ENCODE data around the gene FAM72D. TPM values are rescaled to one million over a fixed set of nuclear protein-coding genes. Genes with fewer than 3 reads are reported as not detected.
A peak's percentile ranks its signal among the peaks of the same experiment; 100 is the strongest.
"Not testable (repeated sequence)": the region's sequence is repeated elsewhere in the genome, so short reads cannot be mapped to it uniquely, and the experiment has no call there.

The FAM72D gene
- total RNA-seq, 1 experiment from 2014 or later: 8.3 TPM

DNA sequence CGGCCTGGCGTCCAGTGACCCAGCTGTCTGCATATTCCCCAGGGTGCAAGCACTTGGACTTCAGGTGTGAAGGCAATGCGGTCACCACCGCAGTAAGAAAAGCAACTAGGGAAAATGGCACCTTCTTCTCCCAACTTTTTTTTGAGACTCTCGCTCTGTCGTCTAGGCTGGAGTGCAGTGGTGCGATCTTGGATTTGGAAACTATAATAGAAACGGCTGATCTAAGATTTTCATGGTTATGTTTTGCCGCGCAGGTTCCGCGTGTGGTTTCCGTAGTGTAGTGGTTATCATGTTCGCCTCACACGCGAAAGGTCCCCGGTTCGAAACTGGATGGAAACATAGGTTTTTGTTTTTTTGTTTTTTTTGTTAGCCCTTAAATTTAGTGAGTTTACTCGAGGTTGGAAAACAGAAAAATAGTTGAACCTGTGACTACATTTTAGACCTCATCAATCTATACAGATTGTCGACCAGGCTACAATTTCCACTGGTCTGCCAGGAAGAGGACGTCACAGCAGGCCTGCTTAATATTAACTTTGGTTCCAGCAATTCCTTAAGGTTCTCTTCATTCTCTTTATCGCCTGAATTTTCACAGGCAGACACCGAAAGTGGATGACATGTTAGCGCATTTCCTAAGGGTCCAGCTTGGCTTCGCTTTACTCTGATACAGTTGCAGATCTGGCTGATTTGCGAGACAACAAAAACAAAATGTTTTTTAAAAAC is 61.3 kb downstream of the FAM72D start:
- peak; percentile 30 to 51 for DNase-seq
- intact Hi-C loops (cut with micrococcal nuclease; ENCODE audit: unreplicated experiment); H3F3A ChIP-seq (ENCODE audit: insufficient read depth, low read depth); CTCF ChIA-PET; H3K4me1 ChIP-seq (replicated peaks; ENCODE audit: insufficient read depth); H4K20me1 ChIP-seq (ENCODE audit: insufficient read depth); H3K27ac ChIP-seq; H3K9me2 ChIP-seq (ENCODE audit: insufficient read depth); POLR2A ChIA-PET (ENCODE audit: unreplicated experiment); H3K9me3 ChIP-seq (ENCODE audit: insufficient read depth, low read depth); BruUV-seq (replicated peaks); H3K79me2 ChIP-seq (ENCODE audit: low read depth); H3K27me3 ChIP-seq (ENCODE audit: insufficient read depth, low read depth); H3K36me3 ChIP-seq (ENCODE audit: low read depth); H2AFZ ChIP-seq: not testable (repeated sequence)
- Histone ChIP-seq H3K4me2 (peak overlapping the region; percentile 71), H3K4me3 (peak overlapping the region; percentile 40; the same call in 1 of the 2 replicates)

DNA sequence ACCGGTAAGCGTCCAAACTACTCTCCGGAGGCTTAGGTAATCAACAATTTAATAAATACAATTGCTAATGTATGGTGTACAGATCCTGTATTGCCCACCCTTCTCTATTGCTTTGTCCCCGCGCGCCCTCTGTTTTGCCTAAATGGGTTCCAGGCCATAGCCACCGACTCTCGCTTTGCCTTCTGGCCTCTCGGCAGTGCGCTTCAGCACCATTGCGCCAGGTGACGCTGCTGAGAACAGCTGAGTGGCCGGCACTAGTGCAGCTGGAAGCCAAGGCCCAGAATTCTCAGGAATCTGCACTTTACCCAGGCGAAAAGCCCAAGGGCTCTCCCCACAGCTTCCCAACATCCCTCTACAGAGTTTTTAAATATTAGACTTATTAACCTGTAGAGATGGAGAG is 61.9 kb downstream of the FAM72D start:
- H4K20me1 ChIP-seq (ENCODE audit: insufficient read depth); DNase-seq; H3K4me1 ChIP-seq (replicated peaks; ENCODE audit: insufficient read depth); H3F3A ChIP-seq (ENCODE audit: insufficient read depth, low read depth); H3K4me3 ChIP-seq; H3K79me2 ChIP-seq (ENCODE audit: low read depth); POLR2A ChIA-PET (ENCODE audit: unreplicated experiment); H3K4me2 ChIP-seq; H3K36me3 ChIP-seq (ENCODE audit: low read depth); intact Hi-C loops (cut with micrococcal nuclease; ENCODE audit: unreplicated experiment); H3K9me3 ChIP-seq (ENCODE audit: insufficient read depth, low read depth); CTCF ChIA-PET; BruUV-seq (replicated peaks); H3K9me2 ChIP-seq (ENCODE audit: insufficient read depth); H2AFZ ChIP-seq; H3K27ac ChIP-seq; H3K27me3 ChIP-seq (ENCODE audit: insufficient read depth, low read depth): not testable (repeated sequence)

DNA sequence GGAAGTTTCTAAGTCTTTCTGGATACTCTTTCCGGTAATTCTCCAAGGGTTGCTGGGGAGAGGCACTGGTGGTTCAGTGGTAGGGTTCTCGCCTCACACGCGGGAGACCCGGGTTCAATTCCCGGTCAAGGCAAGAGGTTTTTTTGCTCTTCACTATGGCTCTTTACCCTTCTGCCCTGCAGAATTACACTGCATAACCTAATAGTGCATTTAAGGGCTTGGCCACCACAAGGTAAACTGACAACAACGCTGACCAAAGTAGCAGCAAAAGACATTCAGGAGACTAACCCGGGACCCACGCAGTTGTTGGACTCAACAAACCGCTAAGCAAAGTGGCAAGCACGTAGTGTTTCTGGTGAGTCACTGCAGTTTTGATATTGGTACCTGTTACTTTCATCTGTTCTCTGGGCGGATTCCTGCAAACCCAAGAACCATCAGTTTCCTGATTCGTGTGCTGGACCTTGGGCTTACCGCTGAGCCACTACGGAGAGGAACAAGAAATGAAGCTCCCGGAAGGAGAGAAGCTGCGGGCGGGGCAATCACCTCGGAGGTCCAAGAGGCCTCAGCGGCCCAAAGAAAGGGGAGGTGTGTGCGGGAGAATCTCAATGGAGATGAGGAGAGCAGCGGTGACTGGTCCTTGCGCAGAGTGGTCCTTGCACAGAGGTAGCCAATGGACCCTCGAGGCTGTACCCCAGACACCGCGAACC is 65.4 kb downstream of the FAM72D start:
- H3K36me3 ChIP-seq (ENCODE audit: low read depth); H3K9me3 ChIP-seq (ENCODE audit: insufficient read depth, low read depth); H3K4me1 ChIP-seq (replicated peaks; ENCODE audit: insufficient read depth); H3K9me2 ChIP-seq (ENCODE audit: insufficient read depth); H3K27me3 ChIP-seq (ENCODE audit: insufficient read depth, low read depth); H3K79me2 ChIP-seq (ENCODE audit: low read depth); POLR2A ChIA-PET (ENCODE audit: unreplicated experiment); intact Hi-C loops (cut with micrococcal nuclease; ENCODE audit: unreplicated experiment); CTCF ChIA-PET; H3K4me3 ChIP-seq; H3K4me2 ChIP-seq; H4K20me1 ChIP-seq (ENCODE audit: insufficient read depth); H2AFZ ChIP-seq; H3K27ac ChIP-seq; H3F3A ChIP-seq (ENCODE audit: insufficient read depth, low read depth): not testable (repeated sequence)
- DNase-seq: peak in 1 of 2 experiments; percentile 0
- TSS peak; percentile 96 for BruUV-seq (replicated peaks)

Other genes with a start within 250 kb of the FAM72D start
- 57.2 and 69.1 TPM in 2 replicates for gene SRGAP2B, start 646 bp upstream of the FAM72D start, total RNA-seq (2021)
- gene PPIAL4D, start 146.2 kb downstream of the FAM72D start, total RNA-seq (2021): not detected in 2 replicates